Measurements from ENCODE around the gene POU2F1.

POU2F1 gene

DNA sequence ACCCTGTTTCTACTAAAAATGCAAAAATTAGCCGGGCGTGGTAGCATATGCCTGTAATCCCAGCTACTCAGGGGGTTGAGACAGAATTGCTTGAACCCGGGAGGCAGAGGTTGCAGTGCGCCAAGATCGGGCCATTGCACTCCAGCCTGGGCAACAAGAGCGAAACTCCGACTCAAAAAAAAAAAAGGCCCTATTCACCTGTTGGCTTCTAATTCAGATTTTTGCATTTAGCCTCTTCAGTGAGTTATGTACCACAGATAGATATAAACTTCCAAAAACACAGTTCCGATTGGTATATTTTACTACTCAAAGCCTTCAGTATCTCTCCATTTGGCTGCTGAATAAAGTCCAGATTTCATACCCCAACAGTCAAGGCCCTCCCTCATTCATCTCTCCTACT lies 42.7 kb downstream of the POU2F1 start:
- Mint-ChIP-seq H3K27me3 (no peaks in the 10 kb centered on the region), H3K4me1 (peaks cover 28% of the 10 kb centered on the region), H3K27ac (no peak overlapping the region), H3K9me3 (no peaks in the 10 kb centered on the region), H3K36me3 (ENCODE audit: low read depth) (no peaks in the 10 kb centered on the region), H3K4me3 (no peak overlapping the region)
- DNase-seq = no peak
- ATAC-seq = no peak

GRCh38 chr1:167263819-167264464 lies 43.3 kb downstream of the POU2F1 start:
- Mint-ChIP-seq H3K9me3 (no peaks in the 10 kb centered on the region), H3K27ac (no peak overlapping the region), H3K36me3 (ENCODE audit: low read depth) (no peaks in the 10 kb centered on the region), H3K4me3 (no peak overlapping the region), H3K27me3 (no peaks in the 10 kb centered on the region), H3K4me1 (peaks cover 30% of the 10 kb centered on the region)
- ATAC-seq (peak; percentile 69), DNase-seq (no peak)

DNA sequence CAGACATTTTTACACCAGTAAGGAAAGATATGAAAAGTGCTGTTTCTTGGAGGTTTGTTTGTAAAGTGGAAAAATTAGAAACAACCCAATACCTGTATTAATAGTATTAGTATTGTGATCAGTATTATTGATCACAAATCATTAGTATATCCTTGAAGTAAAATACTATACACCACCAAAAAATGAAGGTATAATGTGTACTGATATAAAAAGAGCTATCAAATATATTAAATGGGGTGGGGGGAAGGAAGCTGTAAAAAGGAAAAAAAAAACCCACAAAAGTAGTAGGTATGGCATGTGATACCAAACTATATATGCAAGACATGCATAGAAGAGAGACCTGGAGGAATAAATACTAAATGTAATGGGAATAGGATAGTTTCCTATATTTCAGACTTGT lies 46.3 kb downstream of the POU2F1 start:
- DNase-seq (no peak), ATAC-seq (no peak)
- Mint-ChIP-seq H3K4me1 (peaks cover 23% of the 10 kb centered on the region), H3K36me3 (ENCODE audit: low read depth) (no peaks in the 10 kb centered on the region), H3K4me3 (no peak overlapping the region), H3K27ac (no peak overlapping the region), H3K9me3 (no peaks in the 10 kb centered on the region), H3K27me3 (no peaks in the 10 kb centered on the region)

GRCh38 chr1:167268347-167268787 lies 47.7 kb downstream of the POU2F1 start:
- Mint-ChIP-seq H3K9me3 (no peaks in the 10 kb centered on the region), H3K27ac (peak overlapping the region; percentile 63), H3K27me3 (no peaks in the 10 kb centered on the region), H3K4me1 (peaks cover 35% of the 10 kb centered on the region), H3K4me3 (no peak overlapping the region), H3K36me3 (ENCODE audit: low read depth) (no peaks in the 10 kb centered on the region)
- DNase-seq (no peak), ATAC-seq (no peak)

DNA sequence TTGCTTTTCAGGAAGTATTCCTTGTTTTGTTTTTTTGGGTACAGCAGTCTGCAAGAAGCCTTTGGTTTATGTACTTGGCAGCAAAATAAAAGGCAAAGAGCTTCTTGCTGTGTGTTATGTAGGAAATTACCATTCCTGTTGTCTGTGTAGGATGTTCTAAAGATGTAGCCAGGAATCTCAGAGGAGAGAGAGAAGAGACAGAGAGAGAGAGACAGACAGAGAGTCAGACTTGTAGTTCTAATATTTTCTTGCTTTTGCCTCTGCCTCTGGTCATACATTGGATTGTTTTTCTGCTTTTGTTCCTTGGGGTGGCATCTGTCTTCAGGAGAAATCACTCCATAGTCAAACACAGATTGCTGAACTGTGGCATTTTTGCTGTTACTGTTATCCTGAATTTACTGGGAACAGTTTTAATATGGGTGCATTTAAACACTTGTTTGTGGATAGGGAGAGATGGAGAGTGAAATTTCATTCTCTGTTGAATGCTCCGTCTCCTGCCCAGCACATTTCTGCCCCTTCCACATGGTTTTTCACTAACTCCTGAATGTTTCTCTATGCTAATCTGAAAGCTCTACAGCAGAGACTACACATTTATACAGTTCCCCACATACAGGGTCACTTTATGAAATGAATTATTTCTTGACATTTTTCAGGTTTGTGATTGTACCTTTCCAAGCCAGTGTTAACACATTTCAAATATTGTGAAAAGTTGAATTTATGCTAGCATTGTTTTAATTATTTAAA lies 49.8 kb downstream of the POU2F1 start:
- Mint-ChIP-seq H3K4me1 (peaks cover 40% of the 10 kb centered on the region), H3K9me3 (no peaks in the 10 kb centered on the region), H3K27me3 (no peaks in the 10 kb centered on the region), H3K4me3 (no peak overlapping the region), H3K36me3 (ENCODE audit: low read depth) (no peaks in the 10 kb centered on the region), H3K27ac (no peak overlapping the region)
- no peak for DNase-seq
- ATAC-seq = no peak

DNA sequence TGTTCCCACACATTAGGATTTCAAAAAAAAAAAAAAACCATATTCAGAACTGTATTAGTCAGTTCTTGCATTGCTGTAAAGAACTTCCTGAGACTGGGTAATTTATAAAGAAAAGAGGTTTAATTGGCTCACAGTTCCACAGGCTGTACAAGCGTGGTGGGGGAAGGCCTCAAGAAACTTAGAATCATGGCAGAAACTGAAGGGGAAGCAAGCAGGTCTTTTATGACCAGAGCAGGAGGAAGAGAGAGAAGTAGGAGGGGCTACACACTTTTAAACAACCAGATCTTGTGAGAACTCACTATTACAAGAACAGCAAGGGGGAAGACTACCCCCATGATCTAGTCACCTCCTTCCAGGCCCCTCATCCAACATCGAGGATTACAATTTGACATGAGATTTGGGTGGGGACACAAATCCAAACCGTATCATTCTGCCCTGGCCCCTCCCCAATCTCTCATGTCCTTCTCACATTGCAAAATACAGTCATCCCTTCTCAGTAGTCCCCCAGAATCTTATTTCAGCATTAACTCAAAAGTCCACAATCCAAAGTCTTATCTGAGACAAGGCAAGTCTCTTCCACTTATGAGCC lies 51.8 kb downstream of the POU2F1 start:
- Mint-ChIP-seq H3K36me3 (ENCODE audit: low read depth) (no peaks in the 10 kb centered on the region), H3K4me1 (peaks cover 48% of the 10 kb centered on the region), H3K27ac (no peak overlapping the region), H3K27me3 (no peaks in the 10 kb centered on the region), H3K4me3 (no peak overlapping the region), H3K9me3 (no peaks in the 10 kb centered on the region)
- no peak for DNase-seq
- ATAC-seq = no peak

GRCh38 chr1:167273027-167273800 lies 52.5 kb downstream of the POU2F1 start:
- Mint-ChIP-seq H3K4me1 (peaks cover 49% of the 10 kb centered on the region), H3K4me3 (no peak overlapping the region), H3K27ac (no peak overlapping the region), H3K9me3 (no peaks in the 10 kb centered on the region), H3K36me3 (ENCODE audit: low read depth) (no peaks in the 10 kb centered on the region), H3K27me3 (no peaks in the 10 kb centered on the region)
- DNase-seq (no peak), ATAC-seq (no peak)

DNA sequence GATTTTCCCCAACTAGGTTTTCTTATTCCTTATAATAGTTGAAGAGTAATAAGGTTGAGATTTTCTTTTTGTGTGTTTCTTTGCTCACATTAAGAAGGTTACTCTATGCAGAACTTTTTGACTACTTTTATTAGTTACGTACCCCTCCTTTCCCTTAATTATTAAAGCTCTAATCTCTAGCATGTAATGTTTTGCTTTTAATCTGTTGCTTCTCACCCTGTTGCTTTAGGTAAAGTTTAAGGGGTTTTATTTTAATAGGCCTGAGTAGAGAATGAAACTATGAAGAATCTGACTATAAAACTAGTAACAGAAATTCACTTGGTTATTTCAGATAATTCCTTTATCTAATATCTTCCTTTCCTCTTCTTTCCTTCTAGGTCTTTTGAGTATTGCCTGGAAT lies 53.4 kb downstream of the POU2F1 start:
- no peak overlapping the region for H3K4me3 Mint-ChIP-seq
- no peak overlapping the region for H3K27ac Mint-ChIP-seq
- ATAC-seq = no peak
- no peak for DNase-seq
- H3K27me3 Mint-ChIP-seq = no peaks in the 10 kb centered on the region
- H3K36me3 Mint-ChIP-seq (ENCODE audit: low read depth) = no peaks in the 10 kb centered on the region
- peaks cover 46% of the 10 kb centered on the region for H3K4me1 Mint-ChIP-seq
- no peaks in the 10 kb centered on the region for H3K9me3 Mint-ChIP-seq

GRCh38 chr1:167276969-167277368 lies 56.3 kb downstream of the POU2F1 start:
- Mint-ChIP-seq H3K36me3 (ENCODE audit: low read depth) (no peaks in the 10 kb centered on the region), H3K27me3 (no peaks in the 10 kb centered on the region), H3K27ac (no peak overlapping the region), H3K9me3 (no peaks in the 10 kb centered on the region), H3K4me3 (no peak overlapping the region), H3K4me1 (peaks cover 50% of the 10 kb centered on the region)
- ATAC-seq (peak; percentile 74), DNase-seq (no peak)

GRCh38 chr1:167278497-167278896 lies 57.8 kb downstream of the POU2F1 start:
- Mint-ChIP-seq H3K9me3 (no peaks in the 10 kb centered on the region), H3K4me1 (peaks cover 39% of the 10 kb centered on the region), H3K36me3 (ENCODE audit: low read depth) (no peaks in the 10 kb centered on the region), H3K27me3 (no peaks in the 10 kb centered on the region), H3K27ac (no peak overlapping the region), H3K4me3 (no peak overlapping the region)
- ATAC-seq (no peak), DNase-seq (no peak)

- Mint-ChIP-seq H3K4me3 (no peak overlapping the region), H3K9me3 (no peaks in the 10 kb centered on the region), H3K27me3 (no peaks in the 10 kb centered on the region), H3K36me3 (ENCODE audit: low read depth) (no peaks in the 10 kb centered on the region), H3K27ac (no peak overlapping the region), H3K4me1 (peaks cover 30% of the 10 kb centered on the region)
- no peak for DNase-seq
- no peak for ATAC-seq
Measured at GRCh38 chr1:167280912-167281311, 60.2 kb downstream of the POU2F1 start.

GRCh38 chr1:167288390-167289074 lies 67.8 kb downstream of the POU2F1 start:
- DNase-seq (no peak), ATAC-seq (no peak)
- Mint-ChIP-seq H3K27me3 (no peaks in the 10 kb centered on the region), H3K4me1 (peaks cover 10% of the 10 kb centered on the region), H3K27ac (no peak overlapping the region), H3K9me3 (no peaks in the 10 kb centered on the region), H3K4me3 (no peak overlapping the region), H3K36me3 (ENCODE audit: low read depth) (no peaks in the 10 kb centered on the region)

- Mint-ChIP-seq H3K4me3 (no peak overlapping the region), H3K27ac (no peak overlapping the region), H3K4me1 (peaks cover 10% of the 10 kb centered on the region), H3K27me3 (no peaks in the 10 kb centered on the region), H3K9me3 (no peaks in the 10 kb centered on the region), H3K36me3 (ENCODE audit: low read depth) (no peaks in the 10 kb centered on the region)
- DNase-seq (no peak), ATAC-seq (no peak)
Measured at GRCh38 chr1:167289075-167289442, 68.4 kb downstream of the POU2F1 start.

DNA sequence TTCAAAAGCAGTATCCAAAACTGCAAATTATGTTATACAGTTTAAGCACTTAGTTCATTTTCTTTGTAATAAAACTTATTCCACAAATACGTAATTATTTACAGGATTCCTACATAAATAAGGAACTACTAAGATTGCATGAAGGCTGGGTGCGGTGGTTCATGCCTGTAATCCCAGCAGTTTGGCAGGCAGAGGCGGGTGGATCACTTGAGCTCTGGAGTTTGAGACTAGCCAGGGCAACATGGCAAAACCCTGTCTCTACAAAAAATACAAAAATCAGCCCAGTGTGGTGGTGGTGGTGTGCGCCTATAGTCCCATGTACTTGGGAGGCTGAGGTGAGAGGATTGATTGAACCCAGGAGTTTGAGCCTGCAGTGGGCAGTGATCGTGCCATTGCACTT lies 69.3 kb downstream of the POU2F1 start:
- no peak overlapping the region for H3K27ac Mint-ChIP-seq
- no peaks in the 10 kb centered on the region for H3K9me3 Mint-ChIP-seq
- peaks cover 18% of the 10 kb centered on the region for H3K4me1 Mint-ChIP-seq
- ATAC-seq (no peak), DNase-seq (no peak)
- no peak overlapping the region for H3K4me3 Mint-ChIP-seq
- H3K27me3 Mint-ChIP-seq = no peaks in the 10 kb centered on the region
- no peaks in the 10 kb centered on the region for H3K36me3 Mint-ChIP-seq (ENCODE audit: low read depth)
